ENCODE measurements around the gene FXN. TPM values are rescaled to one million over a fixed set of nuclear protein-coding genes. Genes with fewer than 3 reads are reported as not detected.

FXN gene
- total and polyA plus RNA-seq, 4 donors: 3.6 to 13.5 (median 10.6) TPM

DNA sequence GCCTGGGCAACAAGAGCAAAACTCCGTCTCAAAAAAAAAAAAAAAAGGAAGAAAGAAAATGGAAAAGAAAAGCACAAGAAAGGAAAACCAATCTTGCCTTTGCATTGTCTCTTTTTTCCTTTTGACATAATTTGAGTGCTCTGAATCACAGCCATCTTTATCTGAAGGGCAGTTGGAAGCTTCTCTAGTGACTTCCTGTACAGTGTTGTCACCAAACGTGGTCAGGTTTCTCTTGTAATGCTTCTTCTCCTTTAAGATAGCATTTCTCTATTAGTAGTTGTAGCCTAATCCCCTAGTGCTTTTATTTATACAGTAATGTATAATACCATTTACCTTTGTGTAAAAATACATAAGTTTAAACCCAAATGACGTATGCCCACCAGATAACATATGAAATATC, 39.8 kb upstream of the FXN start:
- TF ChIP-seq, protein P1, sequence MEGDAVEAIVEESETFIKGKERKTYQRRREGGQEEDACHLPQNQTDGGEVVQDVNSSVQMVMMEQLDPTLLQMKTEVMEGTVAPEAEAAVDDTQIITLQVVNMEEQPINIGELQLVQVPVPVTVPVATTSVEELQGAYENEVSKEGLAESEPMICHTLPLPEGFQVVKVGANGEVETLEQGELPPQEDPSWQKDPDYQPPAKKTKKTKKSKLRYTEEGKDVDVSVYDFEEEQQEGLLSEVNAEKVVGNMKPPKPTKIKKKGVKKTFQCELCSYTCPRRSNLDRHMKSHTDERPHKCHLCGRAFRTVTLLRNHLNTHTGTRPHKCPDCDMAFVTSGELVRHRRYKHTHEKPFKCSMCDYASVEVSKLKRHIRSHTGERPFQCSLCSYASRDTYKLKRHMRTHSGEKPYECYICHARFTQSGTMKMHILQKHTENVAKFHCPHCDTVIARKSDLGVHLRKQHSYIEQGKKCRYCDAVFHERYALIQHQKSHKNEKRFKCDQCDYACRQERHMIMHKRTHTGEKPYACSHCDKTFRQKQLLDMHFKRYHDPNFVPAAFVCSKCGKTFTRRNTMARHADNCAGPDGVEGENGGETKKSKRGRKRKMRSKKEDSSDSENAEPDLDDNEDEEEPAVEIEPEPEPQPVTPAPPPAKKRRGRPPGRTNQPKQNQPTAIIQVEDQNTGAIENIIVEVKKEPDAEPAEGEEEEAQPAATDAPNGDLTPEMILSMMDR (IDR thresholded peaks at IDR 0.05; ENCODE audit: control extremely low read depth, extremely low read depth): no peak
- ATAC-seq (ENCODE audit: insufficient read depth, low FRiP score): no peak
- H3K27ac ChIP-seq (ENCODE audit: low read depth in 1 of 2, low read length in 1 of 2): peak overlapping the region in 1 of 2 donors; percentile 7
- H3K9ac ChIP-seq (ENCODE audit: insufficient read depth in 1 of 2, low read length in 2 of 2): no peak overlapping the region
- H3K36me3 ChIP-seq (ENCODE audit: control insufficient read depth in 4 of 4, insufficient read depth in 4 of 4, low read length in 4 of 4): peaks cover 0 to 4% (median 0%) of the 10 kb centered on the region in 4 donors
- DNase-seq: no peak
- 33 to 52% methylated on average over 3 of the region's 3 CpGs for WGBS, 2 donors
- H3K4me3 ChIP-seq: no peak overlapping the region
- no peaks in the 10 kb centered on the region for H3K27me3 ChIP-seq (ENCODE audit: control insufficient read depth in 3 of 3, insufficient read depth in 3 of 3, low read length in 2 of 3)
- peaks cover 0 to 23% (median 3%) of the 10 kb centered on the region in 5 donors for H3K4me1 ChIP-seq (ENCODE audit: control insufficient read depth in 5 of 5, insufficient read depth in 5 of 5, low read length in 5 of 5)
- H3K9me3 ChIP-seq (ENCODE audit: control insufficient read depth in 4 of 4, insufficient read depth in 3 of 4, low read length in 3 of 4): no peaks in the 10 kb centered on the region

- no peak for ATAC-seq (ENCODE audit: insufficient read depth, low FRiP score)
- TF ChIP-seq, protein P1 (IDR thresholded peaks at IDR 0.05; ENCODE audit: control extremely low read depth, extremely low read depth): no peak
- H3K4me3 ChIP-seq: no peak overlapping the region
- no peaks in the 10 kb centered on the region for H3K27me3 ChIP-seq (ENCODE audit: control insufficient read depth in 3 of 3, insufficient read depth in 3 of 3, low read length in 2 of 3)
- H3K9ac ChIP-seq (ENCODE audit: insufficient read depth in 1 of 2, low read length in 2 of 2): no peak overlapping the region
- H3K4me1 ChIP-seq (ENCODE audit: control insufficient read depth in 5 of 5, insufficient read depth in 5 of 5, low read length in 5 of 5): peaks cover 0 to 23% (median 3%) of the 10 kb centered on the region in 5 donors
- H3K36me3 ChIP-seq (ENCODE audit: control insufficient read depth in 4 of 4, insufficient read depth in 4 of 4, low read length in 4 of 4): peaks cover 0 to 3% (median 0%) of the 10 kb centered on the region in 4 donors
- no peaks in the 10 kb centered on the region for H3K9me3 ChIP-seq (ENCODE audit: control insufficient read depth in 4 of 4, insufficient read depth in 3 of 4, low read length in 3 of 4)
- 42 to 58% methylated on average over 5 of the region's 5 CpGs for WGBS, 2 donors
- peak overlapping the region in 1 of 2 donors; percentile 7 for H3K27ac ChIP-seq (ENCODE audit: low read depth in 1 of 2, low read length in 1 of 2)
- no peak for DNase-seq
Observed at GRCh38 chr9:68996462-68996861, 39.1 kb upstream of the FXN start.

- TF ChIP-seq, protein P1 (IDR thresholded peaks at IDR 0.05; ENCODE audit: control extremely low read depth, extremely low read depth): no peak
- Histone ChIP-seq H3K4me3 (no peak overlapping the region), H3K9ac (ENCODE audit: insufficient read depth in 1 of 2, low read length in 2 of 2) (no peak overlapping the region), H3K27ac (ENCODE audit: low read depth in 1 of 2, low read length in 1 of 2) (no peak overlapping the region), H3K4me1 (ENCODE audit: control insufficient read depth in 5 of 5, insufficient read depth in 5 of 5, low read length in 5 of 5) (peaks cover 0 to 23% (median 3%) of the 10 kb centered on the region in 5 donors), H3K27me3 (ENCODE audit: control insufficient read depth in 3 of 3, insufficient read depth in 3 of 3, low read length in 2 of 3) (no peaks in the 10 kb centered on the region), H3K9me3 (ENCODE audit: control insufficient read depth in 4 of 4, insufficient read depth in 3 of 4, low read length in 3 of 4) (no peaks in the 10 kb centered on the region), H3K36me3 (ENCODE audit: control insufficient read depth in 4 of 4, insufficient read depth in 4 of 4, low read length in 4 of 4) (no peaks in the 10 kb centered on the region)
- DNase-seq: no peak
- no peak for ATAC-seq (ENCODE audit: insufficient read depth, low FRiP score)
- 69 to 72% methylated on average over 3 of the region's 3 CpGs for WGBS, 2 donors
Observed at GRCh38 chr9:68997666-68998065, 37.9 kb upstream of the FXN start.

DNA sequence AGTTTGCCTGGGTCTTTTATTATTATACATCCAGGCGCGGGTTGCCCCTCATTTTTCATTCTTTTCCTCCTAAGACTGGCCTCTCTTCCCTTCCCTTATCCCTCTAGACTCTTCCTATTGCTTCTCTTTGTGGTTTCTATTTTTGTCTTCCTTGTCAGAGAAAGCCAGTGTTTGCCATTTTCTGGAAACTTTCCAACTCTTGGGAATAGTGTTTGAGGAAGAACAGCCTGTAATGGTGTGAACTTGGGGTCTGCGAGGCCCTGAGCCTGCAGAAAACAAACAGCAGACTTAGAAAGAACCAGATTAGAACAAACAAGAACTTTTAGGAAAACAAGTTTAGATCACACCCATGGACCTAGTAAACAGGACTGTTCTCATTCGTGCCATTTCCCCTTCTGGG, 37.2 kb upstream of the FXN start:
- H3K4me1 ChIP-seq (ENCODE audit: control insufficient read depth in 5 of 5, insufficient read depth in 5 of 5, low read length in 5 of 5): peaks cover 0 to 23% (median 3%) of the 10 kb centered on the region in 5 donors
- no peak overlapping the region for H3K9ac ChIP-seq (ENCODE audit: insufficient read depth in 1 of 2, low read length in 2 of 2)
- H3K27me3 ChIP-seq (ENCODE audit: control insufficient read depth in 3 of 3, insufficient read depth in 3 of 3, low read length in 2 of 3): no peaks in the 10 kb centered on the region
- TF ChIP-seq, protein P1 (IDR thresholded peaks at IDR 0.05; ENCODE audit: control extremely low read depth, extremely low read depth): no peak
- H3K27ac ChIP-seq (ENCODE audit: low read depth in 1 of 2, low read length in 1 of 2): peak overlapping the region; percentile 44 to 69
- H3K4me3 ChIP-seq: no peak overlapping the region
- H3K36me3 ChIP-seq (ENCODE audit: control insufficient read depth in 4 of 4, insufficient read depth in 4 of 4, low read length in 4 of 4): no peaks in the 10 kb centered on the region
- WGBS, 2 donors: 52 to 59% methylated on average over 4 of the region's 4 CpGs
- peak in 2 of 3 donors; percentile 68 to 79 for DNase-seq
- no peaks in the 10 kb centered on the region for H3K9me3 ChIP-seq (ENCODE audit: control insufficient read depth in 4 of 4, insufficient read depth in 3 of 4, low read length in 3 of 4)
- no peak for ATAC-seq (ENCODE audit: insufficient read depth, low FRiP score)
